Measurements from ENCODE around the gene CMPK1. TPM values are rescaled to one million over a fixed set of nuclear protein-coding genes. Genes with fewer than 3 reads are reported as not detected.
"Not testable (repeated sequence)": the region's sequence is repeated elsewhere in the genome, so short reads cannot be mapped to it uniquely, and the experiment has no call there.

CMPK1 gene
- total RNA-seq, 1 experiment from 2014 or later = 28.7 TPM

GRCh38 chr1:47294863-47295262, 38.7 kb upstream of the CMPK1 start:
- not testable (repeated sequence) for H4K5ac ChIP-seq (ENCODE audit: insufficient read length, low read depth, low read length); H3K79me2 ChIP-seq (ENCODE audit: insufficient read depth, low read length); H4K8ac ChIP-seq (replicated peaks; ENCODE audit: insufficient read length, low read depth, low read length); H3K9me3 ChIP-seq (ENCODE audit: control insufficient read depth, low read depth, low read length); H2BK20ac ChIP-seq (ENCODE audit: low read depth, low read length, poor library complexity, severe bottlenecking); H3K4ac ChIP-seq (ENCODE audit: low read depth, low read length); H2BK120ac ChIP-seq (ENCODE audit: low read depth, low read length, poor library complexity, severe bottlenecking); H4K91ac ChIP-seq (ENCODE audit: insufficient read length, low read depth, low read length); H3K14ac ChIP-seq (ENCODE audit: insufficient read depth, low read length); H3K27me3 ChIP-seq (ENCODE audit: insufficient read depth, low read length); H4K20me1 ChIP-seq (ENCODE audit: control insufficient read depth, insufficient read depth, insufficient read length); H3K27ac Mint-ChIP-seq; H3K79me1 ChIP-seq (ENCODE audit: insufficient read depth, low read depth, low read length, poor library complexity, severe bottlenecking); H3K23me2 ChIP-seq (ENCODE audit: insufficient read length, low read depth, low read length, poor library complexity, severe bottlenecking); H3K56ac ChIP-seq (ENCODE audit: insufficient read length, low read depth, low read length); H2AK5ac ChIP-seq (ENCODE audit: insufficient read length, low read length); H3K18ac ChIP-seq (ENCODE audit: insufficient read length, low read depth, low read length); H3K4me2 ChIP-seq (ENCODE audit: insufficient read depth, insufficient read length, low read length); H2BK5ac ChIP-seq (ENCODE audit: insufficient read length, low read length); H2BK12ac ChIP-seq (ENCODE audit: insufficient read length, low read depth, low read length); H3K9me3 Mint-ChIP-seq; DNase-seq; H3K27me3 Mint-ChIP-seq (ENCODE audit: low read depth); H2AFZ ChIP-seq (ENCODE audit: low read length); H2BK15ac ChIP-seq (ENCODE audit: low read depth, low read length); H3K27ac ChIP-seq (ENCODE audit: insufficient read length, low read depth, low read length); H3K9ac ChIP-seq (ENCODE audit: extremely low read depth, insufficient read length, low read length); H3T11ph ChIP-seq (ENCODE audit: low read length); H3K4me1 Mint-ChIP-seq; H3K4me3 Mint-ChIP-seq; H3K23ac ChIP-seq (ENCODE audit: insufficient read length, low read depth, low read length); H3K4me1 ChIP-seq (ENCODE audit: insufficient read depth, low read length)
- no CpG with 5 or more reads among the region's 6 CpGs for WGBS (ENCODE audit: extremely low coverage, insufficient read length, low lambda C conversion rate)
- H3K36me3 Mint-ChIP-seq (ENCODE audit: insufficient read depth in 1 of 3, low read depth in 3 of 3) = peaks cover 8 to 52% (median 49%) of the 10 kb centered on the region in 3 experiments; a peak in 6 of 7 replicates

Measured in H9 (cell line).